ENCODE data around the gene ZNF213. TPM values are rescaled to one million over a fixed set of nuclear protein-coding genes. Genes with fewer than 3 reads are reported as not detected.
"Not testable (repeated sequence)": the region's sequence is repeated elsewhere in the genome, so short reads cannot be mapped to it uniquely, and the experiment has no call there.

ZNF213 gene
- total RNA-seq, 1 experiment from 2014 or later = 3.8 TPM

- Histone ChIP-seq H3K27ac (no peak overlapping the region), H3K27me3 (replicated peaks) (peaks cover 75% of the 10 kb centered on the region), H3K4me1 (replicated peaks) (peaks cover 12% of the 10 kb centered on the region), H3K4me3 (no peak overlapping the region), H3K9me3 (replicated peaks) (no peaks in the 10 kb centered on the region), H3K36me3 (no peaks in the 10 kb centered on the region)
- no peak for DNase-seq (ENCODE audit: low read depth in 1 of 2, low spot score in 2 of 2)
Observed at GRCh38 chr16:3170440-3171180, 35.8 kb downstream of the ZNF213 start.

- H3K27me3 ChIP-seq (replicated peaks) = peaks cover 82% of the 10 kb centered on the region
- no peaks in the 10 kb centered on the region for H3K36me3 ChIP-seq
- no peak for DNase-seq (ENCODE audit: low read depth in 1 of 2, low spot score in 2 of 2)
- H3K4me1 ChIP-seq (replicated peaks) = peaks cover 9% of the 10 kb centered on the region
- H3K4me3 ChIP-seq = no peak overlapping the region
- H3K9me3 ChIP-seq (replicated peaks) = 0 out of 2 replicates have a peak, but pooled peaks cover 4% of the 10 kb centered on the region
- no peak overlapping the region for H3K27ac ChIP-seq
Observed at GRCh38 chr16:3171181-3171854, 36.5 kb downstream of the ZNF213 start.

- Histone ChIP-seq H3K36me3 (no peaks in the 10 kb centered on the region), H3K4me3 (no peak overlapping the region), H3K27ac (no peak overlapping the region), H3K4me1 (replicated peaks) (peaks cover 9% of the 10 kb centered on the region), H3K9me3 (replicated peaks) (0 out of 2 replicates have a peak, but pooled peaks cover 4% of the 10 kb centered on the region), H3K27me3 (replicated peaks) (peaks cover 80% of the 10 kb centered on the region)
- DNase-seq (ENCODE audit: low read depth in 1 of 2, low spot score in 2 of 2) = peak in 1 of 2 experiments; percentile 31
Observed at GRCh38 chr16:3171855-3172593, 37.2 kb downstream of the ZNF213 start.

GRCh38 chr16:3173892-3174617, 39.2 kb downstream of the ZNF213 start:
- H3K27me3 ChIP-seq (replicated peaks) = peaks cover 70% of the 10 kb centered on the region
- DNase-seq (ENCODE audit: low read depth in 1 of 2, low spot score in 2 of 2) = peak in 1 of 2 experiments; percentile 31
- H3K4me1 ChIP-seq (replicated peaks) = peaks cover 5% of the 10 kb centered on the region
- no peak overlapping the region for H3K27ac ChIP-seq
- no peaks in the 10 kb centered on the region for H3K36me3 ChIP-seq
- H3K4me3 ChIP-seq = 0 out of 2 replicates have a peak overlapping the region, but pooled peaks have one; percentile 7
- 0 out of 2 replicates have a peak, but pooled peaks cover 4% of the 10 kb centered on the region for H3K9me3 ChIP-seq (replicated peaks)

GRCh38 chr16:3174618-3175148, 39.9 kb downstream of the ZNF213 start:
- H3K4me1 ChIP-seq (replicated peaks) = peaks cover 5% of the 10 kb centered on the region
- H3K9me3 ChIP-seq (replicated peaks) = 0 out of 2 replicates have a peak, but pooled peaks cover 4% of the 10 kb centered on the region
- H3K36me3 ChIP-seq = no peaks in the 10 kb centered on the region
- H3K27me3 ChIP-seq (replicated peaks) = peaks cover 63% of the 10 kb centered on the region
- H3K4me3 ChIP-seq = no peak overlapping the region
- DNase-seq (ENCODE audit: low read depth in 1 of 2, low spot score in 2 of 2) = no peak
- no peak overlapping the region for H3K27ac ChIP-seq

- H3K4me3 ChIP-seq = 0 out of 2 replicates have a peak overlapping the region, but pooled peaks have one; percentile 11
Observed at GRCh38 chr16:3175157-3176093, 40.6 kb downstream of the ZNF213 start.

GRCh38 chr16:3179651-3180050, 44.8 kb downstream of the ZNF213 start:
- DNase-seq (ENCODE audit: low read depth in 1 of 2, low spot score in 2 of 2) = no peak
- H3K36me3 ChIP-seq = no peaks in the 10 kb centered on the region
- H3K4me1 ChIP-seq (replicated peaks) = peaks cover 14% of the 10 kb centered on the region
- no peak overlapping the region for H3K4me3 ChIP-seq
- H3K27ac ChIP-seq = no peak overlapping the region
- peaks cover 52% of the 10 kb centered on the region for H3K27me3 ChIP-seq (replicated peaks)
- 0 out of 2 replicates have a peak, but pooled peaks cover 4% of the 10 kb centered on the region for H3K9me3 ChIP-seq (replicated peaks)

More at GRCh38 chr16:3175157-3176093, 40.6 kb downstream of the ZNF213 start:
- 0 out of 2 replicates have a peak, but pooled peaks cover 4% of the 10 kb centered on the region for H3K9me3 ChIP-seq (replicated peaks)
- no peaks in the 10 kb centered on the region for H3K36me3 ChIP-seq
- H3K27me3 ChIP-seq (replicated peaks) = peaks cover 61% of the 10 kb centered on the region
- H3K27ac ChIP-seq = no peak overlapping the region
- DNase-seq (ENCODE audit: low read depth in 1 of 2, low spot score in 2 of 2) = peak in 1 of 2 experiments; percentile 57
- peaks cover 5% of the 10 kb centered on the region for H3K4me1 ChIP-seq (replicated peaks)

- Histone ChIP-seq H3K9me3 (replicated peaks) (0 out of 2 replicates have a peak, but pooled peaks cover 4% of the 10 kb centered on the region), H3K4me1 (replicated peaks) (peaks cover 14% of the 10 kb centered on the region), H3K27me3 (replicated peaks) (peaks cover 46% of the 10 kb centered on the region), H3K36me3 (no peaks in the 10 kb centered on the region), H3K4me3 (no peak overlapping the region), H3K27ac (no peak overlapping the region)
- no peak for DNase-seq (ENCODE audit: low read depth in 1 of 2, low spot score in 2 of 2)
Observed at GRCh38 chr16:3180445-3180878, 45.6 kb downstream of the ZNF213 start.

- H3K4me3 ChIP-seq; H3K9me3 ChIP-seq (replicated peaks); H3K27ac ChIP-seq; H3K36me3 ChIP-seq; DNase-seq (ENCODE audit: low read depth in 1 of 2, low spot score in 2 of 2): not testable (repeated sequence)
- H3K4me1 ChIP-seq (replicated peaks) = peaks cover 14% of the 10 kb centered on the region
- H3K27me3 ChIP-seq (replicated peaks) = peaks cover 35% of the 10 kb centered on the region
Observed at GRCh38 chr16:3182293-3182607, 47.4 kb downstream of the ZNF213 start.

GRCh38 chr16:3182608-3183444, 48.0 kb downstream of the ZNF213 start:
- Histone ChIP-seq H3K36me3 (no peaks in the 10 kb centered on the region), H3K27ac (no peak overlapping the region), H3K27me3 (replicated peaks) (peaks cover 35% of the 10 kb centered on the region), H3K4me1 (replicated peaks) (peaks cover 14% of the 10 kb centered on the region), H3K9me3 (replicated peaks) (no peaks in the 10 kb centered on the region), H3K4me3 (peak overlapping the region; percentile 43)
- peak; percentile 79 to 88 for DNase-seq (ENCODE audit: low read depth in 1 of 2, low spot score in 2 of 2)

GRCh38 chr16:3183445-3184139, 48.8 kb downstream of the ZNF213 start:
- H3K27me3 ChIP-seq (replicated peaks) = peaks cover 35% of the 10 kb centered on the region
- H3K9me3 ChIP-seq (replicated peaks) = no peaks in the 10 kb centered on the region
- peaks cover 20% of the 10 kb centered on the region for H3K4me1 ChIP-seq (replicated peaks)
- H3K4me3 ChIP-seq = peak overlapping the region; percentile 43
- H3K36me3 ChIP-seq = no peaks in the 10 kb centered on the region
- DNase-seq (ENCODE audit: low read depth in 1 of 2, low spot score in 2 of 2) = no peak
- no peak overlapping the region for H3K27ac ChIP-seq
